NOMO-1 treated with DMSO at 0.1 percent for 48 hours (cell line): ENCODE data around the gene WNT7A.

ENCODE experiments used
- DNase-seq: peaks from one replicate; lab custom pipeline; 2025; ENCODE audit not compliant: unreplicated experiment; lab: John Stamatoyannopoulos, UW

Gene WNT7A

DNA sequence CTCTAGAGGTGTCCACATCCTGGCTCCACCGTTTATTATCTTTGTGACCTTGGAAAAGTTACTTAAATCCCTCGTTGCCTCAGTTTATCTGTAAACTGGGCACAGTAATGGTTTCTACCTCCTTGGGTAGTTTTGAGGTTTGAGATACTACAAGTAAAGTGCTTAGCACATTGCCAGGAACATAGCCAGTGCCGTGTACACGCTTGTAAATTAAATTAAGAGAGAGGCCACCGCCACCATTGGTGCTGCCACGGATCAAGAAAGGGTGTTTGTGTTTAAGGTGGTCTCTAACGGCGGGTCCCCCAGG, 5.8 kb upstream of the WNT7A start:
- DNase-seq, result no peak

DNA sequence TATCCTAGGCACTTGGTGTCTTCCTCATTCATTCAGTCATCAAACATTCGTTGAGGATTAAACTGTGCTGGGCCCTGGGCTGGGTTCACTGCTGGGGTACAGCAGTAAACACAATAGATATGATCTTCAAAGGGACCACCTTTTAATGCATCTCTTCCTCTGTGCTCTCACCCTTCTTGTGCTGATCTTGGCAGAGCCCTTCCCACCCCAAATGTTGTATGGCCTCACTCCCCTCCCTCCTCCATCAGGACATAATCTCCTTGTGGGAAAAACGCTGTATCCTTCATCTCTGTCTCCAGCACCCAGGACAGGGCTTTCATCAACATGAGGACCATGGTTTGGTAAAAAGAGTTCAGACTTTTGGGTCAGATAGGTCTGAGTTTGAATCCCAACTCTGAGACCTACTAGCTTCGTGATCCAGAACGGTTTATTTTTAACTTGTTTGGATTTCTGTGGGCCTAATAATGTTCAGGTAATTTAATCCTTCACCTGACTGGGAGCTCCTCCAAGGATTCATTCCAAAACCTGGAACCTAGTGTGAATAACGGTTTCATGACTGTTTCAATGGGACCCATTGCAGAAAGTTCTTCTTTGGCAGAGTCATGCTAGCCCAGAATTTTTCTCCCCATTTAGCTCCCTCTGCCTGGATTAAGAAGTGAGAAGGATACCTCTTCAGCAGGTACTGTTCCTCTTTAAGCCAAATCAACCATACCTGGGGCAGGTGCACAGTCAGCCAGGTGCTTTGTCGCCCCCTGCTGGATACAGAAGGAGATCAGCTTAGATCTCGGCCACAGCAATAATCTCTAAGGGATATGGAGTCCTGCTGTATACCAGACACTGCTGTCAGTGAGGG, 5.2 kb upstream of the WNT7A start:
- peak; percentile 29 for DNase-seq

DNA sequence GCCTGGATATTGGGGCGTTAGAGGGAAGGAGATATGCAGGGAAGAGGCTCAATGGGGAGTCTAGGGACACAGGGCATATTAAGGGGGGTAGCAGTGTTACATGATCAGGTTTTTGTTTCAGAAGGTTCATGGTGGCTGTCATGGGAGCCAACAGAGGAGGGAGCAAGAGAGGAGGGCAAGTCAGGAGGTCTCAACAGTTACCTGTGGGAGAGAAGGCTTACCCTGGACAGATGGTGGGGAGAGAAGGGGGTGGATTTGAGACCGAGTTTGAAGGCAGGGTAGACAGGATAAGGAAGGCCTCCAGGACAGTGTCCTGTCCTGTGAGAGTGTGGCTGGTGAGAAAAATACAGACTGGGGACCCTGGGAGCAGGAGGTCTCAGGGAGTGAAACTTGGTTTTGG, 3.8 kb upstream of the WNT7A start:
- DNase-seq, result no peak

DNA sequence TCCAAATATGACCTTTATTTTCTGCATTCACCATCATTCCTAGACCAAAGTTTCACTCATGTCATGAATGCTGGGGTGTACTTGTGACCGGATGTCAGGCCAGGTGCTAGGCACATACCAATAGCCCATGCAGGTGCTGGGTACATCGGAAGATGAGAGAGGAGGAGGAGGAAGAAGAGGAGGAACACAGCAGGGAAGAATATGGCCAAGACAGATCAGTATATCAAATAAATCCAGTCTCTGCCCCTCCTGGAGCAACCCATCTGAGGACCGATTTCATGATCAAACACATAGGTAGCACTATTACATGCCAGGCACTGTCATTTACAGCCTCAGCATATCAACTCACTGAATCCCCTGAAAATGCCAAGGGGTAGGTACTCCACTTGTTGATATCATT, 3.0 kb upstream of the WNT7A start:
- DNase-seq, result no peak

DNA sequence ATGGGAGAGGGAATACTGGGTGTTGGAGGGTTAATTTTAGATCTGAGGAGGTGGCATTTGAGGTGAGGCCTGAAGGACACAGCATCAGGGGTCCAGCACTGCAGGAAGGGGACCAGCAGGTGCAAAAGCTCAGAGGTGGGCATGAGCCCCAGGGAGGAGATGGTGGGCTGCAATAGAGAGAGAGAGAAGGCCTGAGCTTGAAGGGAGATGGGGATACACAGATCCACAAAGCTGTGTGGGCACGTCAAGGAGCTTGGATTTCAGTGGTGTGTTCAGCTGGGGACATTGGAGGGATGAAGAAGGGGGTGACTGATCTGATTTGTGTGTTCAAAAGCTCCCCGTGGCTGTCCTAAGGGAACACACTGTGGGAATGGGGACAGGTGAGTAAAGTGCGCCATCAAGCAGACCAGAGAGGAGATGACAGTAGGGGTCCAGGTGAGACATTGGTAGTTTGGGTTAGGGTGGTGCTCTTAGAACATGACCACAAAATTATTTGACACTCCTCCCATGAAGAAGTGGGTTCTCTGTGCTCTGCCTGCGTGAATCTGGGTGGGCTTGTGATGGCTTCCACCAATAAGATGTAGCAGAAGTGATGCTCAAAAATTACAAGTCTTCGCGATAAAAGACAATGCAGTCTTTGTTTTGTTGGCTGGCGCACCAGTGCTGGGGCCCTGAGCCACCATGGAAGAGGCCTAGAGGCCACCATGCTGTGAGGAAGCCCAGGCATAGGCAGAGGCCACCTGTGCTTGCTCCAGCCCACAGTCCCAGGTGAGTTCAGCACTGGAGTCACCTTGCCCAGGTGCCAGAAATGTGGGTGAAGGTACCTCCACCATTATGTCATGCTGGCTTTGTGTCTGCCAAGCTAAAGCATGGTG, 1.9 kb upstream of the WNT7A start:
- no peak for DNase-seq

DNA sequence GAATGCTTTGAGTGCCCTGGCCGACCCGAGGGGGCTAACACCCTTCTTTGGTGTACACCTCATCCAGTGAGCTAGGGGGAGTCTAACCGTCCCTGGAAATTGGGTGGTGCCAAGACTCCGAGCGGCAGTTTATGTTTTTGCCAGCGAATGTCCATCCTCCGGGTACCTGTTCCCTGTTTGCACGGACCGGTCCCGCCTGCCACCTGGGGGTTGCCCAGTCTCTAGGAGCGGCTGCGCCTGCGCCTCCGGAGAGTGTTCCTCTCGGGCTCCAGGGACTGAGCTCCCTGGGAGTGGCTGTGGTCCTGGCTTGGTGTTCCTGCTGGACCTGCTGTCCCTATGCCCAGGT, 913 bp upstream of the WNT7A start:
- no peak for DNase-seq

DNA sequence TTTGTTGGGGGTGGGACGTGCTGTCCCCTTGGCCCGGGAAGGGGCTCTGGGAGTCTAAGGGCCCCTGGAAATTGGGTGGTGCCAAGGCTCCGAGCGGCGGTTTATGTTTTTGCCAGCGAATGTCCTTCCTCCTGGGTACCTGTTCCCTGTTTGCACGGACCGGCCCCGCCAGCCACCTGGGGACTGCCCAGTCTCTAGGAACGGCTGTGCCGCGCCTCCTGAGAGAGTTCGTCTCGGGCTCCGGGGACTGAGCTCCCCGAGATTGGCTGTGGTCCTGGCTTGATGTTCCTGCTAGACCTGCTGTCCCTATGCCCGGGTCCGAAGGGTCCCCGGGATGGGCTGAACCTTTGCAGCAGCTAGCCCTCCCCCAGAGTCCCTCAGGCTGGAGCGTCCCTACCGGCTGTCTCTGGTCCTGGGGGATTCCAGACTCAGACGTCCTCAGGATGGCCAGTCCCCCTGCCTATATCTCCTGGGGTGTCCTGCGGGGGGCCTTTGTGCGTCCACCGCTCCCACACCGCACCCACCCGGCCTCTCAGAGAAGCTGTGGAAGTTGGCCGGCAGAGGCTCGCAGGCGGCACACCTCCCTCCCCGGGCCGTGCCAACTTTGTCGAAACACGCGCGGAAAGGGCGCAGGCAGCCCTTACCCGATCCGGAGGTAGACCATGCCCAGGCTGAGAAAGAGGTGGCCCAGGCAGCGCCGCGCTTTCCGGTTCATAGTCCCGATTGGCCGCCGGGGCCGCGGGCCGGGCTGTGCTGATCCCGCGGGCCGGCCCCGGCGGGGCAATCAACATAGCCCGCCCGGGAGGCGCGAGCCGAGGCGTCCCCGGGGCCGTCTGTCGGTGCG, 547 bp downstream of the WNT7A start:
- DNase-seq, result no peak

DNA sequence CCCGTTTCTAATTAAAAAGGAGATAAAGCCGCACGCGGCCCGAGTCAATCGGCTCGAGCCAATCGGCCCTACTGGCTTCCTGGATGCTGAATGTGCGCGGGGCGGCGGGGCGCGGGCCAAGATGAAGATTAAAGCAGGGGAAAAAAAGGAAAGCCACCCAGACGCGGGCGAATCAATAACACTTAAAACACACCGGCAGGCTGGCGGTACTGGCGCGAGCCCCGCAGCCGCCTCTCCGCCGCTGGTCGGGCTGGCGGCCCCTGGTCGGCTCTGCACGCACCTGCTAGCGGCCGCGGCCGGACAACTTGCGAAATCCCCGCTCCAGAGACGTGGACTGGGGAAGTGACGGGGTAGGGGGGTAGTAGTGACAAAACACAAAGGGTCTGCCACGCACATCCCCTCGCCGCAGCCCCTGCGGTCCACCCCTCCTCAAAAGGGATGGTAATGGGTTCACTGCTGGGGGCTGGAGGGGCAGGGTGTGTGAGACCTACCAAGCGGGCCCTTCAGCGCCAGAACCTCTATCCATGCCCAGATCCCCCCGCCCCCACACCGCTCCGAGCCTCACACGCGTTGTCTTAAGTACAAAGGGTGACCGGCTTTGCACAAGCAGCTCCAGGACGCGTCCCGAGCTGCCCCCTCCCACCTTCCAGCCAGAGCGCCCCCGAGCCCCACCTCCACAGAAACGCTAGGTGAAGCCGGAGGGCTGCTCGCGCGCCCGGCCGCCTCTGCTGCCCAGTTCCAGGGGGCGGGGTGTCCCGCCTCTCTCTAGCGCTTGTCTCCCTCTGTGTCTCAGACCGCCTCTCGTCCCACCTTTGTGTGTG, 1.4 kb downstream of the WNT7A start:
- DNase-seq, result no peak

DNA sequence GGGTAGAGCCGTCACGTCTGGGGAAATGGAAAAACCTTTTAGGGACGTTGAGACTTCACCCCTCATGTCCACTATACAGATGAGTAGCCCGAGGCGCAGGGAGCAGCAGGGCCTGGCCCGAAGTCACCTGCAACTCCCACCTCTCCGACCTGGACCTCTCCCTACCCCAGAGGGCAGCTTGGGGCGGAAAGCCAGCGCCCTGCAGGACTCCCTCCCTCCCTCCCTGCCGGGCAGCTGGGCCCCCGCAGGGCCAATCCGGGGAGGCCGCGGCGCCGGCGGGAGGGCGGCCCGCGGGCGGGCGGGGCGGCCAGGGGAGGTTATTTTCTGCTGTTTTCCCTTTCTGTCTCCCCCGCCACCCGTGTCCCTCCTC, 2.0 kb downstream of the WNT7A start:
- no peak for DNase-seq

DNA sequence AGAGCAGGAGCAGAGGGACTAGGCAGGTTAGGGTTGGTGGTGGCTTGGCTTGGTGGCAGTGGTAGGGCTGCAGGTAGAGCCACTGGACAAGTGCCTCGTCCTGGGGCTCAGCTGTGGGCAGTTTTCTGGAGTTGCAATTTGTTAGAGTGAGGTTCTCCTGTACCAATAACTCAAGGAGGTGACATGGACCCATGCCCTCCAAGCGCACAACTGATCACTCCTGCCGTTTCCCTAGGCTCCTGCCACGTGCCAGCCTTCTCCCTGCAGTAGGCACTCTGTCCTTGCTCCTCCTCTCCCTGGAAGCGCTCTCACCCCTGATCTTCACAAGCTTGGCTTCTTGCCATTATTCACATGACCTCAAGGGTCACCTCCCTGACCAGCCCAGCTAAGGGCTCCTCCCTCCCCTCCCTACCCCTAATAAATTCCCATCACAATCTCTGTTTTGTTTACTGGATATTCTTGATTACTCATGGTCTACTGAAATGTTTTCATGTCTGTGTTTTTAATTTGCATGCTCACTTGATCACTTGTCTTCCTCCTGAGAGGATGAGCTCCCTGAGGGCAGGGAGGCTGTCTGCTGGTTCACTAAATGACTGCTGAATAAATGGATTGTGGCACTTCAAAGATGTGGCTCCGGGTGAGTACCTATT, 3.3 kb downstream of the WNT7A start:
- DNase-seq, result no peak

DNA sequence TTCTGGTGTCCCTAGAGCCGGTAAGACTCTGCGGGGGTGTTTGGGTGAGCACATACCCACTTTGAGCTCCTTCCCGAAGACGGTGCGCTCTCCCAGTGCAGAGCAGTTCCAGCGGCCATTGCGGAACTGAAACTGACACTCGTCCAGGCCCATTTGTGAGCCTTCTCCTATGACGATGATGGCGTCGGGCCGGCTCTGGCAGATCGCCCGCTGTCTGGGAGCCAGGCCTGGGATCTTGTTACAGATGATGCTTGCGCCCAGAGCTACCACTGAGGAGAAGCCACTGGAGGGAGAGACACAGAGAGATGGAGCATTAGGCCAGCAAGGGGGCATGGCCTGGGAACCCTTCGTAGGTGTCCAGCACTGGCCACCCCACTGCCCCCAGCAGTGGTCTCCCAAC, 5.0 kb downstream of the WNT7A start:
- no peak for DNase-seq

DNA sequence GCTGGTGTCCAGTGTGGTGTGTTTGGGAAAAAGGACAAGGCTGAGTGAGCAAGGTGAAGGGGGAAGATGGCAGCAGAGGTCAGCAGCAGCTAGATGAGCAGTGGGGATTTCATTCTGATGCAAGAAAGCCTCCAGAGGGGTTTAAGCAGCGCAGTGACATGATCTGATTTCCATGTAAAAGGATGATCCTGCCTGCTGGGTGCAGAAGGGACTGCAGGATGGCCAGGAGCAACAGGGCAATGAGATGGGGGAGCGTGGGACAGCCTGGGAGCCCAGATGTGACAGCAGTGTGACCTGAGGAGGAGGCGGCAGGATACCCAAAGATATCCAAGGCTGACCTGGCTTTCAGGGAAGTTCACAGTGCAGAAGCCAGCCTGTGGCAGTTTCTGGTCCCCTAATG, 6.1 kb downstream of the WNT7A start:
- no peak for DNase-seq

DNA sequence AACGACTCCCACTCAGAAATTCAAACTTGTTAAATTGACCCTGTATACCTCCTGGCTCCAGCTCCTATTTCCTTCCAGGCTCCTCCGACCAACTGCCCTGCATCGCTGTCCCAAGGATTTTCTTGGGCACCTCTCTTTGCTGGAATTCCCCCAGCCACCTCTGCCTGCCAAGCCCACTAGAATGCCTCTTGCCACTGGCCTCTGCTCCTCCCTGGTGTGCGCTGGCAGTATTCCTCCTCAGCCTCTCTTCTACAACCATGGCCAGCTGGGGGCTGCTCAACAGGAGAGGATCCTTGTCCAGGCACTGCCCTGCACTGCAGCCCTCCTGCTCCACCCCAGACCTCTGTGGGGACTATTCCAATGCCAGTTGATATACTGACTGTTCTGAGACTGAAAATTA, 7.4 kb downstream of the WNT7A start:
- DNase-seq, result no peak

DNA sequence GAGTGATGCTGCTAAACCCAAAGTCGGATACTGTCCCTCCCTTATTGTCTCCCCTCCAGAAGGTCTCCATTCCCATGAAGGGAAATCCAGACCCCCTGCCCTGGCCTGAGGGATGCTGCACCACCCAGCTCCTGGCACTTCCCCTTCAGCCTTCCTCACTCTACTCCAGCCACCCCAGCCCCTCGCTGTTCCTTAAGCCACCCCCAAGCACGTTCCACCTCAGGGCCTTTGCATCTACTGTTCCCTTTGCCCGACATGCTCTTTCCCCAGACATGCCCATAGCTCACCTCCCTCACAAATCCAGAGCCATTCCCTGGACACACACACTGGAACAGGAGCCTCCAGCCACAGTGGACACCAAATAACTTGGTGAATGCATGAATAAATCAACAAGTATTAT, 8.1 kb downstream of the WNT7A start:
- DNase-seq, result no peak

DNA sequence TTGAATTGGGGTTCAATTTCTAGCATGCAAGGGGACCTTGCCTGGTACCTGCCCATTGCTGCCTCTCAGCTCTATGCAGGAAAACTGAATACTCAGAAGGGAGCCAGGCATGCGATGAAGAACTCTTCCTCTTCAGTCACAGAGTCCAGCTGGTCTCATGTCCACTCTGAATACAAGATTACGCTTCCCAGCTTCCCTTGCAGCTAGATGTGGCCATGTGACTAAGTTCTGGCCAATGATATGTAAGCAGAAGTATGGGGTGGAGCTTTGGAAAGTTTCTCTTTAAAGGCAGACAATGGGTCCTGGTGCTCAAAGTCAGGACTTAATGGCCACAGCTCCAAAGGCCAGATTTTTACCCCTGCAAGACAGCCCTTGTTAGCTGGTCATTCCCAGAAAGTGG, 9.0 kb downstream of the WNT7A start:
- DNase-seq, result no peak

DNA sequence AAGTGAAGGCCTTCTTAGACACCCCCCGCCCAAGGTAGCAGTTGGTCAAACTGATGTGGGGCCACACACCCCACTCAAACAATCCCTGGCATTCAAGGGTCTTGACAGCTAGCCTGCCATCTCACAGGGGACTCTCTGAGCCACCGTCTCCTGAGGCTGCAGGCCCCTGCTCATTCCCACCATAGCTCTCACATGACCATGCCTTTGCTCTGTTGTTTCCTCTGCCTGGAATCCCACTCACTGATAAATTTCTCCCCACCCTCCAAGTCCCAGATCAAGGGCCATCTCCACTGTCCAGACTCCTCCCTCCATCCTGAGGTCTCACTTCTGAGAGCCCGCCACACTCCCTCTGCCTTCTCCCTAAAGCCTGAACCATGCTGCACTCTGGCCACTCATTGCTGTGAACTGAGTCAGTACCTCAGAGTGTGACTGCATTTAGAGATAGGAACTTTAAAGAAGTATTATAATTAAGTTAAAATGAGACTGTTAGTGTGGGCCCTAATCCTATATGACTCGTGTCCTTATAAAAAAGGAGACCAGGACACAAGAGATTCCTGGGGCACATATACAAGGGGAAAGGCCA, 10.0 kb downstream of the WNT7A start:
- no peak for DNase-seq

DNA sequence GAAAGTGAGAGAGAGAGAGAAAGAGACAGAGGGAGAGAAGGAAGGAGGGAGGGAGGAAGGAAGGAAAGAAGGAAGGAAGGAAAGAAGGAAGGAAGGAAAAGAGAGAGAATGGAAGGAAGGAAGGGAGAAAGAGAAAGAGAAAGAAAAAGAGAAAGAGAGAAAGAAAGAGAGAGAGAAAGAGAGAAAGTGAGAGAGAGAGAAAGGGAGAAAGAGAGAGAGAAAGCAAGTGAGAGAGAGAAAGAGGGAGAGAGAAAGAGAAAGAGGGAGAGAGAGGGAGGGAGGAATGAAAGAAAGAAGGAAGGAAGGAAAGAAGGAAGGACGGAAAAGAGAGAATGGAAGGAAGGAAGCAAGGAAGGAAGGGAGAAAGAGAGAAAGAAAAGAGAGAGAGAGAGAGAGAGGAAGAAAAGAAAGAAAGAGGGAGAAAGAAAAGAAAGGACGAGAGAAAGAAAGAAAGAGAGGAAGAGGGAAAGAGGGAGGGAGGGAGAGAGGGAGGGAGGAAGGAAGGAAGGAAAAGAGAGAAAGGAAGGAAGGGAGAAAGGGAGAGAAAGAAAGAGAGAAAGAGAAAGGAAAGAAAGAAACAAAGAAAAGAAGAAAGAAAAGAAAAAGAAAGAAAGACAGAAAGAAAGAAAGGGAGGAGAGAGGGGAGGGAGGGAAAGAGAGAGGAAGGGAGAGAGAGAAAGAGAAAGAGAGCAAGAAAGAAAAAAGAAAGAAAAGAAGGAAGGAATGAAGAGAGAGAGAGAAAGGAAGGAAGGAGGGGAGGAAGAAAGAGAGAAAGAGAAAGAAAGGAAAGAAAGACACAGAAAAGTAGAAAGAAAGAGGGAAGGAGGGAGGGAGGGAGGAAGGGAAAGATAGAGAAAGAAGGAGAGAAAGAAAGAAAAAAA, 10.8 kb downstream of the WNT7A start:
- no peak for DNase-seq

DNA sequence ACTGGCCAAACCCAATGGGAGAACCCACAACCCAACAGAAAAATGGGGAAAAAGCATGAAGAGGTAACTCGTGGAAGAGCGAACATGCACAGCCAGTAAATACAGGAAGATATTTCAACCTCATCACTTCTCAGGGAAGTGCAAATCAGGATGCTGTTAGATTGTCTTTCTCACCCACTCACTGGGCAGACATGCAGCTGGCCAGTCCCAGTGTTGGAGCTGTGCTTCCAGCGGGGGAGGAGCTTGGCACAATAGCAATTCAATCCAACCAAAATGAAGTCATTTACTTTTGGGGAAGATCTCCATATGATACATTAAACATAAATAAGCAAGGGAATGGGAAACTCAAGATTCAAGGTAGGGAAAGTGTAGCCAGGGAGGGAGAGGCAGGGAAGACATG, 12.1 kb downstream of the WNT7A start:
- no peak for DNase-seq
